HG03039 (cell line): ENCODE results near the gene STRN.
"Not testable (repeated sequence)": the region's sequence is repeated elsewhere in the genome, so short reads cannot be mapped to it uniquely, and the experiment has no call there.

ENCODE experiments used
- ATAC-seq: cut with Tn5 transposase; IDR thresholded peaks from one replicate; pipeline ENCODE4 v1.9.1; 2021; ENCODE audit warnings: mild to moderate bottlenecking, moderate library complexity; ENCODE audit not compliant: unreplicated experiment

STRN gene

DNA sequence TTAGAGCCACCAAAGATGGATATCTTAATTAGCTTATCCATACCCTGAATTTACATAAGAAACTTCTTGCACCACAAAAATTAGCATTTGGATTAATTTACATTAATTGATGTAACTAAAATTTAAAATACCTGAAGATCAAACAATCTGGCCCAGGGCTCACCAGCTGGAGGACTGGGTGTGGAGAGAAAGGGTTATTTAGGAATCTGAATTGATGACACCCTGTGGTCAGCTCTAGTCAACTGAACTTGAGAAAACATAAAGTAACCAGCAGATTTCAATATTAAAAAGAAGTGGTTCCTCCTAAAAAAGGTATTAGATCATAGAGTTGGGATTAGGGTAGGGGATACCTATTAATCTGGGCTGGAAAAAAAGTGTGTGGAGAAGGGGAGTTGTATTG, 122.5 kb downstream of the STRN start:
- no peak for ATAC-seq

DNA sequence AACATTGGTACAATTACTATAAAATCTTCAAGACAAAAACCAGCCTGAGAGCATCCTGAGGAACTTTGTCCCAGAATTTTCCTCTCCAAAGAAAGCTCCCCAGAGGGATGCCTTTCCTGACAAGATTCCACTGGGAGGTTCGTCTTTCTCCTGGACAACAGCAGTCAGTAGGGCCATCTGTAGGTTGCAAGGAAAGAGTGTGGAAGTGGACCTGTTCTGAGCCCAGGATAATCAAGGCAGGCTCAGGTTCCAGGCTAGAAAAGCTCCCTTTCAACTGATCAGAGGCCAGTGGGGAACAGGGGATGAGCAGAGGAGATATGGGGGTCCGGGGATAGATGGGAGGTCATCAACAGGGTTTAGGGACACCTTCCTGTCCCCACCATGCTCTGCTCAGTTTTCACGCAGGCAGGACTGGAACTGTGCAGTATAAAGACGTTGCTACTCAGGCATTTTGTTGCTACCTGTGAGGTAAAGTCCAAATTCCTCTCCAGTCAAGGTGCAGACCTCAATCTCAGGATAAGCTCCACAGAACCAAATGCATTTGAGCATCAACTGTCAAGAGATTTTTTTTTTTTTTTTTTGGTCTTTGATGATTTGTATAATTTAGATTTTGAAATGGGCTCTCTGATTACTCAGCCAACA, 126.2 kb downstream of the STRN start:
- no peak for ATAC-seq

DNA sequence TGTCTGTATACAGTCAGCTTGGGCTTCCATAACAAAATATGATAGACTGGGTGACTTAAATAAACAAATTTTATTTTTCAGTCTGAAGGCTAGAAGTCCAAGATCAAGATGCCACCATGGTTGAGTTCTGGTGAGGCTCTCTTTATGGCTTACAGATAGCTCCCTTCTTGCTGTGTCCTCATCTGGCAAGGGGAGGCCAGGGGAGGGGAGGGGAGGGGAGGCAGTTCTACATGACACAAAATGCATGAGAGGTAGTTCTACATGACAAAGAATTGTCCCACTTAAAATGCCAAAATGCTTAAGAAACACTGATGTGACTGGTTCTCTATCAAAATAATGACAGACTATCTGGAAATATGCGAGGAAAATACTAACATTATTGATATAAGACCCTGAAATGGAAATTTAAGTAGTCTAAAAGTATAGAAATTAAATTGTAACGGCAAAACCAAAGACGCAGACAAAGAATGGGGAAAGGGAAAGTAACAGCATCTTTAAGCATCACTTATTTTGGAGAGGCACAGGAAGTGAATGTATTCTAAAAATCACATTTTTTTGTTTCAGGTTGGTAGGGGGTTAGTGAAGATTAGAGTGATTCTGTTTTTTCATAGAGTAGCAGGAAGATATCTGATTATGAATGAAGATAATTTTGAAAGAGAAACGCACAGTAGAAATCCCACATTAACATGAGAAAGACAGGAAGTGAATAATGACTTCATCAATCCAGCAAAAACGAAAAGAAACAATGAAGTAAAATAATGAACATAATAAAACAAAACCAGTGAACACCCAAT, 131.4 kb downstream of the STRN start:
- ATAC-seq, result no peak

- no peak for ATAC-seq
Measured at GRCh38 chr2:36834203-36834602, 132.1 kb downstream of the STRN start.

DNA sequence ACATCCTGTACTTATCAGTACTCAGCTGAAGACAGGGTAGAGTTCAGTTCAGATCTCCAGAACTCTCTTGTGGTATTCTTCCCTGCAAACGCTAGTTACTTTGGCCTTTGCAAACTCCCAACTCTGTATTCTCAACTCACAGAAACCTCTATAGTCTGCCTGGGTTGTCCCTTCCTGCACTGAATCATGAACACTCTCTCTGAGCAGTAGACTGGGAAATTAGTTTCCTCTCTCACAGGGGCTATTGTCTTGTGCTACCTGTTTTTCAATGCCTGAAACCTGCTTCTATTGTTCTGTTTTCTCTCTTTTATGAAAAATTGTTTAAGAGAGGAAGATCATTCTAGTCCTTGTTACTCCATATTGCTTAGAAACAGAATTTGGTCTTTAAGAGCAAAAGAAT, 135.2 kb downstream of the STRN start:
- no peak for ATAC-seq

DNA sequence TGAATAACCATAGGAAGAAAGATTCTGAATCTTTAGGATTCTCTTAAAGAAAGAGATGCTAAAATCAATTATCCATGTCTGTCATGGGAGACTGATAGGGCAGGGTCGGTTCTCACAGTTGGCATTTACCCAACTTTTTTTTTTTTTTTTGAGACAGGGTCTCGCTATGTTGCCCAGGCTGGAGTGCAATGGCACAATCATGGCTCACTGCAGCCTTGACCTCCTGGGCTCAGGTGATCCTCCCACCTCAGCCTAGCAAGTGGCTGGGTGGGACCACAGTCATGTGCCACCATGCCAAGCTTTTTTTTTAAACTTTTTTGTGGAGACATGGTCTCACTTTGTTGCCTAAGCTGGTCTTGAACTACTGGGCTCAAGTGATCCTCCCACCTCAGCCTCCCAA, 141.7 kb downstream of the STRN start:
- ATAC-seq, result not testable (repeated sequence)

DNA sequence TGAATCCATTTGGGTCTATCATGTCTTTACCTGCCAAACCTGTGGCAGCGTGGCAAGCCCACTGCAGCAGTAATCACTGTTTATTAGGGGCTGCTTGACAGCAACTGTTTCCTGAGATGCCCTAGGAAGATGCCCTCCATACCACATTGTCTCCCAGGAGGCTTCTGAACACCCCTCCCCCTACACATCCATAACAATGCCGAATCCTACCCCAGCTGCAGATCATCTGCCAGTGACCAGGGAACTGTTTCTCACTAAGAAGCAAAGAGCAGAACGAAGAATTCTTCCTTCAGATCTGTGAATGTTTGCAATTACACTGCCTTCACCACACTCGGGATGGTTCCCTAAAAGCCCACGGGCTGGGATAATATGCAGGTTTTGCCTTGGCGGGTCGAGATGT, 142.1 kb downstream of the STRN start:
- no peak for ATAC-seq

DNA sequence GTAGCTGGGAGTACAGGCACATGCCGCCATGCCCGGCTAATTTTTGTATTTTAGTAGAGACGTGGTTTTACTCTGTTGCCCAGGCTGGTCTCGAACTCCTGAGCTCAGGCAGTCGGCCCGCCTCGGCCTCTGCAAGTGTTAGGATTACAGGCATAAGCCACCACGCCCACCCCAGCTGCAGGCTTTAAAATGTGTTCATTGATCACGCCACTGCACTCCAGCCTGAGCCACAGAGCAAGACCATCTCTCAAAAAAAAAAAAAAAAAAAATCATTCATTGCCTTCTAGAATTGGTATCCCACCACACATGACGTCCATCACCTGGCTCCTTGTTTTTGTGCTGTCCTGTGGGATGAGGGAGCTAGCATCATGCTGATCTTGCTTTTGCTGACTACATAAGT, 142.5 kb downstream of the STRN start:
- no peak for ATAC-seq

GRCh38 chr2:36820942-36821605, 145.3 kb downstream of the STRN start:
- no peak for ATAC-seq

- ATAC-seq, result no peak
Measured at GRCh38 chr2:36819095-36819711, 147.1 kb downstream of the STRN start.

GRCh38 chr2:36818542-36818941, 147.8 kb downstream of the STRN start:
- ATAC-seq, result no peak

GRCh38 chr2:36812196-36812595, 154.1 kb downstream of the STRN start:
- no peak for ATAC-seq

- ATAC-seq, result no peak
Measured at GRCh38 chr2:36811071-36811470, 155.3 kb downstream of the STRN start.

DNA sequence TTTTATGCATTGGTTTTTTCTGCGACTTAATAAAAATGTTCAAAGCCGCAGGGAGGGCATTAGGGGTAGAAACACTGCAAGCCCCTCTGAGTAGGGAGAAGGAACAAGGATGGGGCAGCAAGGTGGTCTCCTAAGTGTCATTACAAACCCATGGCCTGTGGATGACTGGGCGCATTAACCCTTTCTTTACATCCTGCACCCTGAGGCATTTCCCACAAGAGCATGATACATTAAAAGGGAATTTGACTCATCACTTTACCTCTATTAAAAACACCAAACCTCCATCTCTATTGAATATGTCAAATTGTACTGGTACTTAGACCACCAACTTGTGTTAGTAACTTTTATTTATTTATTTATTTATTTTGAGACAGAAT, 157.3 kb downstream of the STRN start:
- ATAC-seq, result no peak

GRCh38 chr2:36808386-36809068, 157.8 kb downstream of the STRN start:
- no peak for ATAC-seq

DNA sequence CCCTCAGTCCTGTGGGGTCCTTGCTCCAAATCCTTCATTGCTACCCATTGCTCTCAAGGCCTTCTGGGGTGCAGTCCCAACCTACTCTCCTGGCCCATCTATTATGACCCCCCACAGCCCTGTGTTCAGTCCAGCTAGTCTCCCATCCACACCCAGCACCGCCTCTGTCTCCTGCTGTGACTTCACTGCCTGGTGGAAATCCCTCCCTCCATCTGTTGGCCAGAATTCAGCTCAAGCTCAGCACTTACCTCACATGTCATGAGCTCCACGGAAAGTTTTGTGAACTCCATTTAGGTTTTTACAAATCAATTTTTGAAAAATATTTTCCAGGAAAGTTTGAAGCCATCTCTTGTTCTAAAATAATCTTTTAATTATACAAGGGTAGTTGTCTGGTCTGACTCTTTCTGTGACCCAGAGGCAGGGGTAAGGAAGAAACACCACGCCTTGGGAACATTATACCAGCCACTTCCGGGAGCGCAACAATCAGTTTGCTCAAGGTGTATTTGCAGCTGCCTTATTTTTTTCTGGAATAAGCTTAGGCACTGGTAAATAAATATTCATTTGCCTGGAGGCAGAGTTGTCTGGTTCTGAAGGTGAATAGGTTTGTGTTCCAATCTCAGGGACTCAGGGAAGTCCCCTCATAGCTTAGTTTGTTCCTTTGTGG, 159.0 kb downstream of the STRN start:
- no peak for ATAC-seq

DNA sequence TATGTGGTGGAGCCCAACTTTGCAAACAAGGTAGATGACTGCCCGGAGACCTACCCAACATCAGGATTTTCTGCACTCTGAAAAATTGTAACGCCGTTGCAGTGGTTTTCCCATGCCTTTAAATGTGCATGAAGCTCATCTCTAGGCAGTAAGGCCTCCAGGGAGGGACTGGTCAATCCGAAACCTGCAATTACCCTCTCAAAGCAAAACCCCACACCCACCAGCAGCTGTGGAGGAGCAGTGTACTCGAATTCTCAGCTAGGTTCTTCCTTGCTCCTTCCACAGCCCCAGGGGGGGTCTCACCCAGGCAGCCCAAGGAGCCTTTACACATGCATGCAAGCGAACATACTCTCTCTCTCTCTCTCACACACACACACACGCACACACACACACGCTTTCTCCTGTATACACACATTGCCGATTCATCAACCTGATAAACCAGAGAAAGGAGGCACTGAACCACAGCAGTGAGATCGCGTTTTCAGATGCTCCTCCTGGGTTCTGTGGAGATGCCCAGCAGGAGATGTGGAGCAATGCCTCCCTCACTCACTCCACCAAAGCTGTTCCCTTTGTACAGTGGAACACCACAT, 160.6 kb downstream of the STRN start:
- no peak for ATAC-seq

DNA sequence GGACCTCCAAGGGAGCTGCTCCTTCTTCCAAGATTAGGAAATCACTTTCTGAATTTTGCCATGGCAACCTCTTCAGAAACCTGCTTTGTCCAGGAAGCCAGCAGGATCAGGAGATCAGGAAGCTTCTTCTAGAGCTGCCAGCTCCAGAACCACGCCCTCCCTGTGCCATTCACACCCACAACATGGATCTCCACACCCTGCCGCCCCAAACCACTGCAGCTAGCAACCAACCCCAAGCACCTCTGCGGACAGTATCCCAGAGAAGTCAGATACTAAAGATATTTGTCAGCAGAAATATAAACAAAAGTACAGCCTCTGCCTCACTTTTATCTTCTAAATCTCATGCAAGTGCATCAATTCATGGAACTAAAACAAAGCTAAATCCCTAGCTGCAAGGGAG, 163.4 kb downstream of the STRN start:
- no peak for ATAC-seq

DNA sequence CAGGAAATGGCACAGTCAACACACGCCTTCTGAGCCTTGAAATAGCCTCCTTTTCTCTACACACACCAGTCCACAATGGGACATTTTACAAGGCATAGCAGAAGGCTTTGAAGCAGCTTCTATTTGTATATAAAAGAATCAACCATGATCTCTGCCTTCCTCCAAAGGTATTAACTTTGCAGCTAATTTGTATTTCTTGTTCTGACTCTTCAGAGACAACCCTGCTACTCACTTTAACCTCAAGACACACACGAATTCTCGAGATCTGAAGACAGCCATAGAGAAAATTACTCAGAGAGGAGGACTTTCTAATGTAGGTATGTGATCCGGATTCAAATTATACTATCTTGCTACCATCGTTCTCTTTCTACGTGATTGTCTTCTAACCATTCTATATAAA, 165.2 kb downstream of the STRN start:
- ATAC-seq, result no peak

DNA sequence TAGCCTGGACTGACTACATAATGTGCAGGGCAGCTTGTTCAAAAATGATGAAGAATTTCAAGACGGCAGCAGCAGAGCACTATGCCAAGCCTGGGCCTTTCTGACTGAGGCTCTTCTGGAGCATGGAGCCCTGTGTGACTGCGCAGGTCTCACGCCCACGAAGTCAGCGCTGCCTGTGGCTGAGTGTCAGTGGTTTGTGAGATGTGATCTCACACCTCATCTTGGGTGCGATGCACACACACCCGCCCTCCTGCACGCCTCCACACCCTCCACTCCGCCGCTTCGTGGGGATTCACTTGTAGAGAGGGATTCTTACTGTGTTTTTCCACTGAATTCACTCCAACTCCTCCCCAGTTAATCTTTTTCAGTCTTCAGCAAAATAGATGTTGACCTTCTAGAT, 166.0 kb downstream of the STRN start:
- no peak for ATAC-seq
